DND-41 (cell line): ENCODE measurements around the gene EPB41L4A.

Experiments
- CTCF ChIP-seq: IDR thresholded peaks from 2 replicates; pipeline ENCODE4 v1.5.1; 2012; ENCODE audit warnings: borderline replicate concordance, low read length, moderate library complexity, mild to moderate bottlenecking; ENCODE audit not compliant: poor library complexity, severe bottlenecking; ENCODE audit errors: extremely low read depth
- EZH2 ChIP-seq: IDR thresholded peaks from 3 replicates; pipeline ENCODE4 v1.6.1; 2012; ENCODE audit warnings: borderline replicate concordance, low read depth, mild to moderate bottlenecking, moderate library complexity, low read length, inconsistent platforms; ENCODE audit not compliant: severe bottlenecking

DNA sequence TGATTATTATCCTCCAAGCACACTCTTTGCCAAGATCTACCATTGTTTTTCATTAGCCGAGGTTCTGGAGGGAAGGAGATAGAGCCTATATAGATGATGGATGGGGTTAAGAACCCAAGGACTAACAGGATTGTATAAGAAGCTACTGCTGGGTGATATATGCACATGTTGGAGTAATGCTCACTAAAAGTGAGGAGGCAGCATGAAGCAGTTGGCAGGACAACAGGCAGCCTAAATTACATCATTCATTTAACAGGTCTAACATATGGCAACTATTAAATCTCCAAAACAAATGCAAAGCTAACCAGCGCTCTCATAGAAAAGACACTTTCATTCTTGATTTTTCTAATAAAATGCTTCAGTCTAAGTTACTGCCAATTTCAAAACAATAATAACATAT lies 293.2 kb downstream of the EPB41L4A start:
- TF ChIP-seq CTCF (no peak), EZH2 (no peak)
